HG02981 (cell line): Measurements from ENCODE around the gene CAMK1.
"Not testable (repeated sequence)": the region's sequence is repeated elsewhere in the genome, so short reads cannot be mapped to it uniquely, and the experiment has no call there.

ENCODE experiments used
- ATAC-seq: cut with Tn5 transposase; IDR thresholded peaks from one replicate; pipeline ENCODE4 v1.9.1; 2021; ENCODE audit warnings: mild to moderate bottlenecking, moderate library complexity; ENCODE audit not compliant: unreplicated experiment

Gene CAMK1

GRCh38 chr3:9776896-9777693 lies 7.3 kb upstream of the CAMK1 start:
- ATAC-seq: no peak

DNA sequence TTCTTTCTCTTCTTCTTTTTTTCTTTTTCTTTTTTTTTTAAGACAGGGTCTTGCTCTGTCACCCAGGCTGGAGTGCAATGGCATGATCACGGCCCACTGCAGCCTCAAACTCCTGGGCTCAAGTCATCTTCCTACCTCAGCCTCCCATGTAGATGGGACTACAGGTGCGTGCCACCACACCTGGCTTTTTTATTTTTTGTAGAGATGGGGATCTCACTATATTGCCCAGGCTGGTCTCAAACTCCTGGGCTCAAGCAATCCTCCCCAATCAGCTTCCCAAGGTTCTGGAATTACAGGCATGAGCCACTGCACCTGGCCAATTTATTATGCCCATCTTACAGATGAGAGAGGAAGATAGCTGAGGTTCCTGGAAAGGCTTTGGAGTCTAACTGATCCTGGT lies 1.3 kb upstream of the CAMK1 start:
- not testable (repeated sequence) for ATAC-seq

GRCh38 chr3:9770276-9770812 lies 597 bp upstream of the CAMK1 start:
- no peak for ATAC-seq

DNA sequence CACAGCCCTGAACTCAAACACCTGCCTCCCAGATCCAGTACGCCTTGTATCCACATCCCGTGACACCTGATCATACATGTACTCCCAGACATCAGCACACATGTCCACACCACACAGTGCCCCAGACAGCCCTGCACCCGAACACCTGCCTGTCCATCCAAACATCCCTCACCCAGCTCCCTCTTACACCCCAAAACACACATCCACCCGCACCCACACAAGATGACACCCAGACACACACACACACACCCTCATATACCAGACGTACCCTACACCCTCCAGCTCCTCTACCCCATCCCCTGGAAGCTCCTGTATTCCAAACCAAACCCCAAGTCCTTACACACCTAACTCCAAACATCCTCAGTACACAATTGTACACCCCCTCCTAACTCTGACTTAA lies 735 bp downstream of the CAMK1 start:
- ATAC-seq: no peak

DNA sequence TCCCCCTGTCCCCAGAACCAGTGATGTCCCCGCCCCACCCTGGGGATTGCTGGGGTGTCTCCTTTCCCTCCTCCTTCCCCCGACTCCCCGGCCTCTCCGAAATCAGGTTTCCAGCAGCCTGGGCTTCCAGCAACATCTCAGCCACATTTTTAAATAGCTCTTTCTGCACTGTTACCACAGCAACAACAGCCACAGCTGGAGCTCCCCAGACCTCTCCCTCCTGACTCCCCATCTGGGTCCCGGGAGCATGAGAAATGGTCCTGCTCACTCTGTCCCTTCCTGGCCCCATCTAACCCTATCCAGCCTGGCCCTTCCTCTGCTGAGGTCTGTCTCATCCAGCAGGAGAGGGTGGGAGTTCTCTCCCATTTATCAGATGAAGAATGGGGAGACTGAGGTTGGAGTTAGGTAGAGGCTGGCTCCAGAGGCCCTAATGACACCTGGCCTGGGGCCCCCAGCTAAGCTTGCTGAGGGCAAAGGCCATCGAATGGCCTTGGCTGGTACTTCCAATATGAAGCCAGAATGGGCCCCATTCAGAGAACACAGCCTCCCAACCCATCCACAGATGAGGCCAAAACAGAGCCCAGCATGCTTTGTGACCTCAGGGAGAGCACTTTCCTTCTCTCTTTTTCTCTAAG lies 1.5 kb downstream of the CAMK1 start:
- no peak for ATAC-seq

DNA sequence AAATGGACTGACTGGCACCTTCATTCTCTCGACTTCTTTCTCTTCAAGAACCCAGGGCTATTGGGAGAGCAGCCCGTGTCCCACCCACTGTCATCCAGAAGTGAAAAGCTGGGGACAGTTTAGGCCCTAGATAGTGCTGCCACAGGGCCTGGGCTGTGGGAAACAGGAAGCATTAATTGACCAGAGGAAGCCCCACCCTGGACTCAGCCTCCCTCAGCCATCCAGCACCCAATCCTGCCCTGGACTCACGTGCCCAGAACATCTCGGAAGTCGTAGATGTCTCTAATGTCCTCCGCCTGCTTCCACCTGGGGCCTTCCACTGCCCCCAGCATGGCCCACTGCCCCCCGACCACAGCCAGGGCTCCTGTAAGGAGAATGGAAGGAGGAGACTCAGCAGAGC lies 2.3 kb downstream of the CAMK1 start:
- no peak for ATAC-seq

DNA sequence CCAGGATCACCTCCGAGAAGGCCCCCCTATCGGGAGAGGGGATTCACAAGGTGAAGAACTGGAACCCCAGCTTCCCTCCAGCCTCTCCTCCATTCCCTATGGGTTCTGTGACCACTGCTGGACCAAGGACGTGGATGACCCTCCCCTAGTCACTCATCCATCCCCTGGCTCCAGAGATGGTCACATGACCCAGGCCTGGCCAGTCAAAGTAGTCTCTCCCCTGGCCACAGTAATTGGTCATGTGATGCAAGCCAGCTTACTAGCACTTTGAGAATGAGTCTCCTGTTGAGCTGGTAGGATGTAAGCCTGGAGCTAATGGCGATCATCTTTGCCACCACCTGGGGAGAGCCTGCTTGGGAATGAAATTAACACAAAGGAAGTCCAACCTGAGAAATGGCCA lies 3.9 kb downstream of the CAMK1 start:
- no peak for ATAC-seq

- no peak for ATAC-seq
These were observed 6.9 kb downstream of the CAMK1 start for GRCh38 chr3:9762871-9763270.

DNA sequence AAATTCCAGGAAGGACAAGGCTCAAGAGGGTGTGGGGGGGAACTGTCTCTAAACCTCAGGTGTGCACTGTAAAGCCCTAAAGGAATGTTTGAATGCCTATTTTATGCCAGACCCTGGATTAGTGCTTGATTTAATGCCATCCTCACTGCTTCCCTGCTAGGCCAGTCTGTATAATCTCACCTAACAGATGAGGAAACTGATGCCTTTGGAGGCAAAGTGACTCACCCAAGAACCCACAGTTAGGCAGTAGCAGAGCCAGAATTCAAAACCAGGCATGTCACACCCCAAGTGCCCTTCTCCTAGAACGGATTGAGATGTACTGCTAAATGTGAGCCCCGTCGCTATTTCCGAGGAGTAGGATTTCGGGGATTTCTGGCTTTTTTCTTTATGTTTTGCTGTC lies 7.8 kb downstream of the CAMK1 start:
- ATAC-seq: no peak

GRCh38 chr3:9760779-9761505 lies 8.8 kb downstream of the CAMK1 start:
- no peak for ATAC-seq

DNA sequence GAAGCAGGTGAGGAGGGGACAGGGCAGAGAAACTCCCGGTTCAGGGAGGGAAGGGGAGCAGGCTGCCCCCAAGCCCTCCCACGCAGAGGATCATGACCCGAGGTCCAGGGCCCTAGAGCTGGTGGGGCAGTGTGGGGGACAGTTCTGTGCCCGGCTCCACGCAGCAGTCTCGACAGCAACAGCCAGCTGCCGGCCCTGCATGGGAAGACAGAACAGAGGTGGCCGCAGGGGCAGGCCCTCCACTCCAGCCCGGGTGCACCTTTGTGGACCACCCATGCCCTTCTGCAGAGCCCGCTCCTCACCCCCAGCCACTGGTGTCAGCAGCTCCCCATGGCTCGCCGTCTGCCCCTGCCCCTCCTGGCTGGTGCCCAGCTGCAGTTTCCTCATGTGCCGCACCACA lies 12.3 kb downstream of the CAMK1 start:
- ATAC-seq: no peak

DNA sequence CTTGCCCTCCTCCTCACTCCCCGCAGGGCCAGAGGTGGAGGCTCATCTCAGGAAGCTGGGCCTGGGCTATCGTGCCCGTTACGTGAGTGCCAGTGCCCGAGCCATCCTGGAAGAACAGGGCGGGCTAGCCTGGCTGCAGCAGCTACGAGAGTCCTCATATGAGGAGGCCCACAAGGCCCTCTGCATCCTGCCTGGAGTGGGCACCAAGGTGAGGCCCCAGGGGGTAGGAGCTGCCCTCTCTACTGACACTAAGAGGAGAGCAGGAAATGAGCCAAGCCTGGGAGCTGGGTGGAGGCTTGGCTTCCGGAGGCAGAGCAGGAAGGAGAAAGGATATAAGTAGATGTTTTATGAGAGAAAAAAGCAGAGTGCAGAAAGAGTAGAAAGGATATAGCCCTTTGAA lies 15.1 kb downstream of the CAMK1 start:
- ATAC-seq: no peak

DNA sequence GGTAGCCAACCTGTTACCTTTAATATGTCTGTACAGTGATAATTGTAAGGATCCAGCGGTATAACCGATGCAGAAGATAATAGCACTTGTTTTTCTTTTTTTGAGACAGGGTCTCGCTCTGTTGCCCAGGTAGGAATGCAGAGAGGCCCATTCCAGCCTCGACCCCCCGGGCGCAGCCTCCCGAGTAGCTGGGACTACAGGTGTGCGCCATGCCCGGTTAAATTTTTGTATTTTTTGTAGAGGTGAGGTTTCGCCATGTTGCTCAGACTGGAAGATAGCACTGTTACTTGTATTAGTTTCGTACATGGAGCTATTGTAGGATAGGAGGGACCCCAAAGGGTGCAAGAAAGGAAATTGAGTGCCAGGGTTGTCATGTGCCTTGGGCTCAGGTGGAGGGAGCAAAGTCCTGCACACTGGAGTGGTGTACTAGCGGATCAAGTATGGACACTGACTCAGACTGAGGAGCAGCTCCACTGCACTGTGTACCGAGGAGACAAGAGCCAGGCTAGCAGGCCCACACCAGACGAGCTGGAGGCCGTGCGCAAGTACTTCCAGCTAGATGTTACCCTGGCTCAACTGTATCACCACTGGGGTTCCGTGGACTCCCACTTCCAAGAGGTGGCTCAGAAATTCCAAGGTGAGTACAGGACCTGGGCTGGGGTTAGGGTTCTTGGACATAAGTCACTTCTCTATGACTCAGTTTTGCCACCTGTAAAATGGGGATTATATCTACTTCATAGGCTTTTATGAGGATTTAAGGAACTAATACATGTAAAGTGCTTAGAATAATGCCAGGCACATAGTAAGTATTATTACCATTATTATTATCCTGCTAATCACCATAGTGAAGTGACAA lies 19.0 kb downstream of the CAMK1 start:
- no peak for ATAC-seq

DNA sequence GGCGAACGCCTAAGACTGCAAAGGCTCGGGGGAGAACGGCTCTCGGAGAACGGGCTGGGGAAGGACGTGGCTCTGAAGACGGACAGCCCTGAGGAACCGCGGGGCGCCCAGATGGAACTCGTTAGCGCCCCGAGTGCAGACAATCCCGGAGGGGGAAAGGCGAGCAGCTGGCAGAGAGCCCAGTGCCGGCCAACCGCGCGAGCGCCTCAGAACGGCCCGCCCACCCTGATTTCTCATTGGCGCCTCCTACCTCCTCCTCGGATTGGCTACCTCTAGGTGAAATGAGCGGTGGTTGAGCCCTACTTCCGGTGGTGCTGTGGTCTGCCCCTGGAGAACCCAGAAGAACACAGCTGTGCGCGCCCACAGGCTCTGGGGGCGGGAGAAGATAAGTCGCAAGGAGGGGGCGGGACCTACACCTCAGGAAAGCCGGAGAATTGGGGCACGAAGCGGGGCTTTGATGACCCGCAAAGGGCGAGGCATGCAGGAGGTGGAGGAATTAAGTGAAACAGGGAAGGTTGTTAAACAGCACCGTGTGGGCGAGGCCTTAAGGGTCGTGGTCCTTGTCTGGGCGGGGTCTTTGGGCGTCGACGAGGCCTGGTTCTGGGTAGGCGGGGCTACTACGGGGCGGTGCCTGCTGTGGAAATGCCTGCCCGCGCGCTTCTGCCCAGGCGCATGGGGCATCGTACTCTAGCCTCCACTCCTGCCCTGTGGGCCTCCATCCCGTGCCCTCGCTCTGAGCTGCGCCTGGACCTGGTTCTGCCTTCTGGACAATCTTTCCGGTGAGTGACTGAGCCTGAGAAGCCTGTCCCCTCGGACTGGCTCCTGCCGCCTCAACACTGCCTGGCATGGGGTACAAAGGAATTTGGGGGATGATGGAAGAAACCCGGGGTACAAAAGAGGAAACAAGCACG lies 19.8 kb downstream of the CAMK1 start, which contains the start of gene OGG1:
Gene OGG1 (plus strand): TSS at position 308 of the 911 bp plus-strand sequence. CDS start 335 bp downstream, at position 643.
- peak; percentile 90 for ATAC-seq

GRCh38 chr3:9749296-9749644 lies 20.5 kb downstream of the CAMK1 start:
- ATAC-seq: no peak

- ATAC-seq: no peak
These were observed 21.7 kb downstream of the CAMK1 start for GRCh38 chr3:9748031-9748430.

DNA sequence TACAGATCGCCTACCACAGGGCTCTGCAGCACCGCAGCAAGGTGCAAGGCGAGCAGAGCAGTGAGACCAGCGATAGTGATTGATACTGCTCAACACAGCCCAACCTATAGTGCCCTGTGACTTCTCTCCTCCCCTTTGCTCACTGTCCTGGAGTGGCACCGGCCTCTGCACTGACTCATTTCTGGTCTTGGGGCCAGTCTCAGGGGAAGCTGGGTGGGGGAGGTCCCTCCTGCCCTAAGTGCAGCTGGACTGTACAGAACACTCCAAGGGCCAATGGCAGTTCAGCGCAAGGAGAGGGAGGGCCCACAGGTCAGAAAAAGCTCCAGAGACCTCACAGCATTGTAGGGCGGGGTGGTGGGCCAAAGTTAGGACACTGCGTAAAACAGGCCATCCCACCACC lies 22.5 kb downstream of the CAMK1 start:
- ATAC-seq: no peak

DNA sequence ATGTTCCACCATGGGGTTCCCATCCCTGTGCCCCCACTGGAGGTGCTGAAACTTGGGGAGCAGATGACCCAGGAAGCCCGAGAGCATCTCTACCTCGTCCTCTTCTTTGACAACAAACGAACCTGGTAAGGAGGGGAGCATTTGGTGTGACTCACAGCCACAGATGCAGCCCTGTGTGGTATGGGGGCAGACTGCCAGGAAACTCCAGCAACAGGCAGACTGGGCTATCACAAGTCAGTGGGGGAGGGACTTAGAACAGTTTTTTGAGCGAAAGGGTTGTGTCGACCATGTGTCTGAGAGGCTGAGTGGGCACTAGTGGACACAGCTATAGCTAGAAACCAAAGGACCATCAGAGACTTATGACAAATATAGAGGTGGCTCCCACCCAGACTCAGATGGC lies 23.4 kb downstream of the CAMK1 start:
- no peak for ATAC-seq

- no peak for ATAC-seq
These were observed 24.2 kb downstream of the CAMK1 start for GRCh38 chr3:9745521-9745920.

DNA sequence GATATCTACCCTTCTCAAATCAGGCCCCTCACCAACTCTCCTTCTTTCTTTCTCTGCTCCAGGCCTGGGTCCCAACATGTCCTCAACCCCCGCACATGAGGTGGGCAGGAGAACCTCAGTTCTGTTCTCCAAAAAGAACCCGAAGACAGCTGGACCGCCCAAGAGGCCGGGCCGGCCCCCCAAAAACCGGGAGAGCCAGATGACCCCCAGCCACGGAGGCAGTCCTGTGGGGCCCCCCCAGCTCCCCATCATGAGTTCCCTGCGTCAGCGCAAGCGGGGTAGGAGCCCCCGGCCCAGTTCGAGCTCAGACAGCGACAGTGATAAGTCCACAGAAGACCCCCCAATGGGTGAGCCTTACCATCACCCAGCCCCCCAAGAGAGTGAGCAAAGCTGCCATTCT lies 25.6 kb downstream of the CAMK1 start:
- ATAC-seq: no peak
